ENCODE data around the gene PTPRN2. TPM values are rescaled to one million over a fixed set of nuclear protein-coding genes. Genes with fewer than 3 reads are reported as not detected.

PTPRN2 gene
- total RNA-seq, 1 experiment from 2014 or later = 0.11 TPM

- DNase-seq (ENCODE audit: low spot score) = no peak
- no peak overlapping the region for H3K4me3 ChIP-seq (ENCODE audit: low read depth, low read length, poor library complexity, severe bottlenecking)
- no peaks in the 10 kb centered on the region for H3K36me3 ChIP-seq (ENCODE audit: insufficient read depth, low read length, poor library complexity, severe bottlenecking)
- no peak overlapping the region for H3K27ac ChIP-seq (ENCODE audit: low read depth, low read length, poor library complexity, severe bottlenecking)
- TF ChIP-seq EZH2 (IDR thresholded peaks at IDR 0.05; ENCODE audit: borderline replicate concordance, low read depth, low read length, poor library complexity, severe bottlenecking) (no peak), CTCF (conservative IDR thresholded peaks at IDR 0.05; ENCODE audit: low read depth, low read length) (no peak)
- H3K9me3 ChIP-seq (ENCODE audit: low read depth, low read length, poor library complexity, severe bottlenecking) = no peaks in the 10 kb centered on the region
- intact Hi-C loops (cut with micrococcal nuclease; ENCODE audit: unreplicated experiment) = no loop called here
- peaks cover 19% of the 10 kb centered on the region for H3K27me3 ChIP-seq (replicated peaks; ENCODE audit: insufficient read depth, low read depth, low read length, poor library complexity)
- BruUV-seq (replicated peaks) = no TSS peak
- ChIA-PET CTCF (no interaction called here), POLR2A (ENCODE audit: low non-redundant PET) (no interaction called here)
- peaks cover 5% of the 10 kb centered on the region for H3K4me1 ChIP-seq (ENCODE audit: insufficient read depth, low read length, poor library complexity, severe bottlenecking)
These were observed 978.1 kb downstream of the PTPRN2 start for GRCh38 chr7:157609516-157609915.

- TF ChIP-seq CTCF (conservative IDR thresholded peaks at IDR 0.05; ENCODE audit: low read depth, low read length) (no peak), EZH2 (IDR thresholded peaks at IDR 0.05; ENCODE audit: borderline replicate concordance, low read depth, low read length, poor library complexity, severe bottlenecking) (no peak)
These were observed 980.4 kb downstream of the PTPRN2 start for GRCh38 chr7:157607218-157607617.

GRCh38 chr7:157606140-157606539, 981.5 kb downstream of the PTPRN2 start:
- POLR2A ChIA-PET (ENCODE audit: low non-redundant PET) = no interaction called here
- CTCF ChIA-PET = no interaction called here

More at GRCh38 chr7:157607218-157607617, 980.4 kb downstream of the PTPRN2 start:
- Histone ChIP-seq H3K4me1 (ENCODE audit: insufficient read depth, low read length, poor library complexity, severe bottlenecking) (no peaks in the 10 kb centered on the region), H3K4me3 (ENCODE audit: low read depth, low read length, poor library complexity, severe bottlenecking) (no peak overlapping the region), H3K27me3 (replicated peaks; ENCODE audit: insufficient read depth, low read depth, low read length, poor library complexity) (no peaks in the 10 kb centered on the region), H3K27ac (ENCODE audit: low read depth, low read length, poor library complexity, severe bottlenecking) (no peak overlapping the region), H3K9me3 (ENCODE audit: low read depth, low read length, poor library complexity, severe bottlenecking) (no peaks in the 10 kb centered on the region), H3K36me3 (ENCODE audit: insufficient read depth, low read length, poor library complexity, severe bottlenecking) (no peaks in the 10 kb centered on the region)
- ChIA-PET CTCF (no interaction called here), POLR2A (ENCODE audit: low non-redundant PET) (no interaction called here)
- intact Hi-C loops (cut with micrococcal nuclease; ENCODE audit: unreplicated experiment) = no loop called here
- BruUV-seq (replicated peaks) = no TSS peak
- DNase-seq (ENCODE audit: low spot score) = no peak

More at GRCh38 chr7:157606140-157606539, 981.5 kb downstream of the PTPRN2 start:
- no TSS peak for BruUV-seq (replicated peaks)
- no peaks in the 10 kb centered on the region for H3K36me3 ChIP-seq (ENCODE audit: insufficient read depth, low read length, poor library complexity, severe bottlenecking)
- TF ChIP-seq CTCF (conservative IDR thresholded peaks at IDR 0.05; ENCODE audit: low read depth, low read length) = no peak
- TF ChIP-seq EZH2 (IDR thresholded peaks at IDR 0.05; ENCODE audit: borderline replicate concordance, low read depth, low read length, poor library complexity, severe bottlenecking) = no peak
- no peaks in the 10 kb centered on the region for H3K9me3 ChIP-seq (ENCODE audit: low read depth, low read length, poor library complexity, severe bottlenecking)
- no peaks in the 10 kb centered on the region for H3K4me1 ChIP-seq (ENCODE audit: insufficient read depth, low read length, poor library complexity, severe bottlenecking)
- no peaks in the 10 kb centered on the region for H3K27me3 ChIP-seq (replicated peaks; ENCODE audit: insufficient read depth, low read depth, low read length, poor library complexity)
- H3K27ac ChIP-seq (ENCODE audit: low read depth, low read length, poor library complexity, severe bottlenecking) = no peak overlapping the region
- DNase-seq (ENCODE audit: low spot score) = no peak
- intact Hi-C loops (cut with micrococcal nuclease; ENCODE audit: unreplicated experiment) = no loop called here
- H3K4me3 ChIP-seq (ENCODE audit: low read depth, low read length, poor library complexity, severe bottlenecking) = no peak overlapping the region

All from A673 (cell line).